Cardiac muscle cell (in vitro differentiated cells and primary cell): ENCODE measurements around the gene MAP3K19. TPM values are rescaled to one million over a fixed set of nuclear protein-coding genes. Genes with fewer than 3 reads are reported as not detected.

Source experiments
- DNase-seq, 2 donors: peaks; one replicate each; pipeline versions ENCODE4 v3.0.0 to v3.0.0-alpha.2; 2010 to 2017; ENCODE audit warnings: low read depth in 1 of 2, low spot score in 1 of 2
- H3K27ac ChIP-seq: fragments of 200-600 bp; sonication (generic); 2 replicates; pipeline ENCODE4 v1.5.1; 2016
- H3K27me3 ChIP-seq: fragments of 200-600 bp; sonication (generic); 2 replicates; pipeline ENCODE4 v1.6.0; 2016; ENCODE audit warnings: control low read depth
- H3K36me3 ChIP-seq: fragments of 200-600 bp; sonication (generic); 2 replicates; pipeline ENCODE4 v1.5.1; 2016; ENCODE audit warnings: control low read depth
- H3K4me1 ChIP-seq: fragments of 200-600 bp; sonication (generic); 2 replicates; pipeline ENCODE4 v1.8.1; 2017; ENCODE audit warnings: low read depth, mild to moderate bottlenecking, mixed run types
- H3K4me3 ChIP-seq: fragments of 200-600 bp; sonication (generic); 2 replicates; pipeline ENCODE4 v1.5.1; 2016; ENCODE audit warnings: mild to moderate bottlenecking
- H3K9me3 ChIP-seq: fragments of 200-600 bp; sonication (generic); 2 replicates; pipeline ENCODE4 v1.5.1; 2017; ENCODE audit warnings: low read depth, mild to moderate bottlenecking, control low read depth
- polyA plus RNA-seq: library from polyadenylated mRNA; unstranded; fragments of >200 nt; fragmentation: Nextera tagmentation; extraction: Ambion mirVana; gene quantifications from 2 replicates; pipeline ENCODE4 v1.2.1, GENCODE V29; 2016
- total RNA-seq: library from RNA; depleted of rRNA; stranded (reverse); fragments of >200 nt; gene quantifications from 2 replicates; pipeline ENCODE4 v1.2.3, GENCODE V29; 2016
- TF ChIP-seq, protein P1 (sequence below): IDR thresholded peaks from 2 replicates; pipeline ENCODE4 v1.5.1; 2012; ENCODE audit warnings: low read depth, mild to moderate bottlenecking, low read length

The MAP3K19 gene
- total and polyA plus RNA-seq, 2 experiments from 2014 or later = not detected

DNA sequence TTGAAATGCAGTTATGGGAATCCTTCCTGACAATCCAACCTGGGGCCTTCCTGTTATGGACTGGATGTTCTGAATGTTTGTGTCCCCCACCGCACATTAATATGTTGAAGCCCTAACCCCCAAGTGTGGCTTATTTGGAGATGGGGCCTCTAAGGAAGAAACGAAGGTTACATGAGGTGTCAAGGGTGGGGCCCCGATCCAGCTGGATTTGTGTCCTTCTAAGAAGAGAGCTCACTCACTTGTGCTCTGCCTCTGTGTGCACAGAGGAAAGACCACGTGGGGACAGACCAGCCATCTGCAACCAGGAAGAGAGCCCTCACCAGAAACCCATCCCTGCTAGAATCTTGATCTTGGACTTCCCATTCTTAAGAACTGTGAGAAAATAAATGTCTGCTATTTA, 44.4 kb downstream of the MAP3K19 start:
- DNase-seq = no peak
- H3K4me3 ChIP-seq = no peak overlapping the region
- H3K36me3 ChIP-seq = no peaks in the 10 kb centered on the region
- H3K9me3 ChIP-seq = no peaks in the 10 kb centered on the region
- no peaks in the 10 kb centered on the region for H3K27me3 ChIP-seq
- TF ChIP-seq, protein P1, sequence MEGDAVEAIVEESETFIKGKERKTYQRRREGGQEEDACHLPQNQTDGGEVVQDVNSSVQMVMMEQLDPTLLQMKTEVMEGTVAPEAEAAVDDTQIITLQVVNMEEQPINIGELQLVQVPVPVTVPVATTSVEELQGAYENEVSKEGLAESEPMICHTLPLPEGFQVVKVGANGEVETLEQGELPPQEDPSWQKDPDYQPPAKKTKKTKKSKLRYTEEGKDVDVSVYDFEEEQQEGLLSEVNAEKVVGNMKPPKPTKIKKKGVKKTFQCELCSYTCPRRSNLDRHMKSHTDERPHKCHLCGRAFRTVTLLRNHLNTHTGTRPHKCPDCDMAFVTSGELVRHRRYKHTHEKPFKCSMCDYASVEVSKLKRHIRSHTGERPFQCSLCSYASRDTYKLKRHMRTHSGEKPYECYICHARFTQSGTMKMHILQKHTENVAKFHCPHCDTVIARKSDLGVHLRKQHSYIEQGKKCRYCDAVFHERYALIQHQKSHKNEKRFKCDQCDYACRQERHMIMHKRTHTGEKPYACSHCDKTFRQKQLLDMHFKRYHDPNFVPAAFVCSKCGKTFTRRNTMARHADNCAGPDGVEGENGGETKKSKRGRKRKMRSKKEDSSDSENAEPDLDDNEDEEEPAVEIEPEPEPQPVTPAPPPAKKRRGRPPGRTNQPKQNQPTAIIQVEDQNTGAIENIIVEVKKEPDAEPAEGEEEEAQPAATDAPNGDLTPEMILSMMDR = no peak
- no peaks in the 10 kb centered on the region for H3K4me1 ChIP-seq
- no peak overlapping the region for H3K27ac ChIP-seq

DNA sequence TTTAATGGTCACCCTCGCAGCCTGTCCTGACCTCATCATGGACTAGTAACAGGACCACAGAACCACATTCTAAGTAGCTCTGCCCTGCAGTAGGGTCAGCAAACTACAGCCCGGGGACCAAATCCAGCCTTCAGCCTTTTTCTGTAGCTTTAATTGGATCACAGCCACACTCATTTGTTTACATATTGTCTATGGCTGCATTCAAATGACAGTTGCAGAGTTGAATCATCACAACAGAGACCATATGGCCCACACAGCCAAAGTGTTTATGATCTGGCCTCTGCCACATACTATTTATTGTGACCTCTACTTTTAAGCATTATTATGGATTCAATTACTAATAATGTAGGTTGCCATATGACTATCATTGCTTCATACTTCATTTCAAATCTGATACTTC, 47.7 kb downstream of the MAP3K19 start:
- H3K36me3 ChIP-seq = no peaks in the 10 kb centered on the region
- no peaks in the 10 kb centered on the region for H3K4me1 ChIP-seq
- no peak overlapping the region for H3K4me3 ChIP-seq
- no peak overlapping the region for H3K27ac ChIP-seq
- TF ChIP-seq, protein P1 = no peak
- H3K9me3 ChIP-seq = no peaks in the 10 kb centered on the region
- H3K27me3 ChIP-seq = no peaks in the 10 kb centered on the region
- DNase-seq = no peak

DNA sequence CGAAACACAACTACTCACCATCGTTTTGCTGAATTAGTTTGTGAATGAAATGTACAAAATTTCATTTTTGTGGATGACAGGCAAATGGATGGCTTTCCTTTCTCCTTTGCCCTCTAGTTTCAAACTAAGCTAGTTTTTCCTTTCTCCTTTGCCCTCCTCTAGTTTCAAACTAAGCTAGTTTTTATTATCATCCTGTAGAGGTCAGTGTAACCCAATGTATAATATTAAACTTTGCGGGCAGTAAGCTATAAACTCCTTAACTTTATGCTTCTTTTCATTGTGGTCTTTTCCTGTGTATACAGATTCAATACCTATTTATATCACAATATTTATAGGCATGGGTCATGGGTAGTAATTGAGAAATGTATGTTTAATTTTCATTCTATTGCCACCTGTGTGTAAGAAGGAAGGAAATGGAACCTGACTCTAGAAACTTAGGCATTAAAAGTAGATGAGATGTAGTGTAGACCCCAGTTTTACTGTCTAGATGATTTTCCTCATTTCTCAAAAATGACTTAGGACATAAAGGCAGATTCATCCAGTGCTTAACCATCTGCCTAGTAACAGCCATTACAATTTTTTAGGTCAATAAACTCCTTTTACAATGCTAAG, 58.1 kb downstream of the MAP3K19 start:
- Histone ChIP-seq H3K27ac (no peak overlapping the region), H3K36me3 (no peaks in the 10 kb centered on the region), H3K9me3 (no peaks in the 10 kb centered on the region), H3K27me3 (peaks cover 11% of the 10 kb centered on the region), H3K4me1 (no peaks in the 10 kb centered on the region), H3K4me3 (no peak overlapping the region)
- TF ChIP-seq, protein P1 = peak; percentile 49
- DNase-seq = peak; percentile 26 to 61

DNA sequence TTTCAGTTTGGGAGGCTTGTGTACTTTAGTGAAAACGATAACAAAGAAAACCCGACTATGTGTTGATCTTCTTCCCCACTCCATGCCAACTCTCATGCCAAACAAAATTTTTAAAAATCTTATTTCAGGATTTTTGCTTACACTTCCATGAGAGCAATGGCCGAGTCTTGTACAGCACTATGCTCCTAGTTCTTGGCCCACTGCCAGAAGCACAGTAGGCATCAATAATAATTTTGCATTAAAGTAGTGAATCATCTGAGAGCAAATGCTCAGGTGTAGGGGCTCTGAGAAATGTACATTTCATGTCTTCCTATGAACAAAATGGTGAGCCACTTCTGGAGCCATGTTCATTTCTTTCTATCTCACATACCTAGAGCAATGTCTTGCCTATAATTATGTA, 62.2 kb downstream of the MAP3K19 start:
- H3K4me3 ChIP-seq = no peak overlapping the region
- H3K36me3 ChIP-seq = no peaks in the 10 kb centered on the region
- no peak for DNase-seq
- H3K9me3 ChIP-seq = no peaks in the 10 kb centered on the region
- H3K4me1 ChIP-seq = no peaks in the 10 kb centered on the region
- no peak overlapping the region for H3K27ac ChIP-seq
- TF ChIP-seq, protein P1 = no peak
- peaks cover 11% of the 10 kb centered on the region for H3K27me3 ChIP-seq

DNA sequence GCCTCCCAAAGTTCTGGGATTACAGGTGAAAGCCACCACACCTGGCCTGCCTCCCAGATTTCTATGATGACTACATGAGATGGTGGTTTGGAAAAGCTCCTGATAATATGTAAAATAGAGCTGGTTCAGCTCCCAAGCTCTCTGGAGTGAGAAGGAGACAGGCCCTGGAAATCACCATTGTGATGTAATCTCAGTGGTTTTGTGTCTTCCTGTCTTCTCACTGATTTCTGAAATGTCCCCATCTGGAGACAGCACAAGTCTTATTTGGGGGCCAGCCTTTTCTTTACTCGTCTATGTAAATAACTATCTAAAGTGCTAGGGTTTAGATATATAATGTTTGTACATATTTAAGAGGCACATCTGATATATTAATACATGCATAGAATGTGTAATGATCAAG, 64.6 kb downstream of the MAP3K19 start:
- peaks cover 8% of the 10 kb centered on the region for H3K27me3 ChIP-seq
- H3K36me3 ChIP-seq = no peaks in the 10 kb centered on the region
- DNase-seq = no peak
- no peaks in the 10 kb centered on the region for H3K9me3 ChIP-seq
- TF ChIP-seq, protein P1 = no peak
- H3K4me1 ChIP-seq = no peaks in the 10 kb centered on the region
- no peak overlapping the region for H3K27ac ChIP-seq
- H3K4me3 ChIP-seq = no peak overlapping the region
